Adrenal gland (tissue), 12 donors: Measurements from ENCODE around the gene PCMTD2. TPM values are rescaled to one million over a fixed set of nuclear protein-coding genes. Genes with fewer than 3 reads are reported as not detected.

Source experiments
- DNase-seq, 7 donors: peaks; one replicate each; pipeline ENCODE4 v3.0.0-alpha.2; 2019 to 2020
- H3K27ac ChIP-seq, 5 donors: fragments of 200-600 bp; sonication (generic) in 4 of 5; 1 replicate in 3 of 5; 2 replicates in 2 of 5; pipeline versions ENCODE4 v1.5.1 to v1.8.0; 2016 to 2020; ENCODE audit warnings: mild to moderate bottlenecking in 1 of 5
- H3K27me3 ChIP-seq: fragments of 200-600 bp; 2 replicates; pipeline ENCODE4 v1.8.0; 2021
- H3K36me3 ChIP-seq, 2 donors: fragments of 200-600 bp; replicated peaks in 1 of 2; 1 replicate in 1 of 2; 2 replicates in 1 of 2; pipeline versions ENCODE4 v1.5.1 to v1.8.0; 2018 to 2022
- H3K4me1 ChIP-seq, 2 donors: fragments of 200-600 bp; replicated peaks in 1 of 2; 1 replicate in 1 of 2; 2 replicates in 1 of 2; pipeline versions ENCODE4 v1.5.1 to v1.8.0; 2018 to 2021
- H3K4me3 ChIP-seq, 4 donors: fragments of 200-600 bp; sonication (generic) in 3 of 4; one replicate each; pipeline ENCODE4 v1.5.1; 2016 to 2018
- H3K9me3 ChIP-seq, 3 donors: fragments of 200-600 bp; sonication (generic) in 1 of 3; replicated peaks in 1 of 3; 1 replicate in 2 of 3; 2 replicates in 1 of 3; pipeline versions ENCODE4 v1.5.1 to v1.8.0; 2016 to 2021
- POLR2A ChIP-seq, 2 donors: fragments of 450-650 bp; IDR thresholded peaks; one replicate each; pipeline ENCODE4 v1.6.1; 2017; ENCODE audit warnings: antibody characterized with exemption in 2 of 2, mild to moderate bottlenecking in 2 of 2, moderate library complexity in 1 of 2
- WGBS, 4 donors: extraction: QIAGEN DNeasy Blood & Tissue Kit in 2 of 4; methylation state at CpG; one replicate each; pipeline versions ENCODE4 v1.1.5 to v1.1.7; 2013 to 2017; 5-methylcytosine and 5-hydroxymethylcytosine counted together
- intact Hi-C, 2 donors: fragments of 100-400 bp; cut with DNase I; formaldehyde crosslinking; loops; one replicate each; pipeline versions ENCODE4 v1.14.1 to v1.15.0; 2022 to 2023
- polyA plus RNA-seq, 3 donors: library from polyadenylated mRNA; stranded (reverse); fragments of 200-250 nt in 2 of 3; fragments of 350-450 nt in 1 of 3; fragmentation: Illumina TruSeq in 1 of 3; extraction: RNeasy Lipid Tissue Mini Kit (QIAGEN cat#74804) in 1 of 3; gene quantifications; one replicate each; pipeline ENCODE4 v1.2.3, GENCODE V29; 2013 to 2014
- total RNA-seq, 9 donors: library from RNA; depleted of rRNA in 4 of 9; stranded (reverse); fragments of >200 nt in 4 of 9; fragments of 120-200 nt in 1 of 9; fragmentation: NEBNext Ultra II Directional in 1 of 9; extraction: Animal tissue kit (Norgen Biotek cat#: 25700) in 1 of 9; gene quantifications; one replicate each; pipeline versions ENCODE4 v1.1.0 to v1.2.4, GENCODE V29; 2013 to 2023
- TF ChIP-seq, protein P1 (sequence below), 6 experiments: fragments of 450-650 bp in 4 of 6; fragments of 200-600 bp in 2 of 6; sonication (generic) in 1 of 6; IDR thresholded peaks; 1 replicate in 5 of 6; 2 replicates in 1 of 6; pipeline versions ENCODE4 v1.5.1 to v1.8.0; 2016 to 2021; ENCODE audit warnings: antibody characterized with exemption in 6 of 6, mild to moderate bottlenecking in 2 of 6, moderate library complexity in 1 of 6
- donor health status: healthy with polysubstance abuse.
- donor health status: Bipolar disorder and iron deficiency.
- donor health status: DM: yes; HTN: yes; CAD: no.
- donor health status: DM: no; HTN: no; CAD: no.
- donor health status: DM: no; HTN: no; CAD: no.
- donor health status: DM: yes; HTN: yes; CAD: no.

The PCMTD2 gene
- total and polyA plus RNA-seq, 12 donors: 32.0 to 120 (median 62.5) TPM

DNA sequence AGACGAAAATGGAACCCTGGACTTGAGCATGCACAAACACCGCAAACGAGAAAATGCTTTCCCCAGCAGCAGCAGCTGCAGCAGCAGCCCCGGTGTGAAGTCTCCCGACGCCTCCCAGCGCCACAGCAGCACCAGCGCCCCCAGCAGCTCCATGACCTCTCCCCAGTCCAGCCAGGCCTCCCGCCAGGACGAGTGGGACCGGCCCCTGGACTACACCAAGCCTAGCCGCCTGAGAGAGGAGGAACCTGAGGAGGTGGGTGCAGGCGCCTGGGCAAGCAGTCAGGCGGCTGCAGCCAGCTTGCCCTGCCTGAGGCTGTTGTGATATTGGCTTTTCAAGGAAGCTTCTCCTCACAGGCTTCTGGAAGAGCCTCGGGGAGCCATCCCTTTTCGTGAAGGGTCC lies 35.8 kb upstream of the PCMTD2 start:
- no peak for DNase-seq
- peaks cover 14 to 48% of the 10 kb centered on the region in 2 donors for H3K4me1 ChIP-seq
- no peaks in the 10 kb centered on the region for H3K9me3 ChIP-seq
- H3K4me3 ChIP-seq: no peak overlapping the region
- WGBS, 4 donors: 86 to 95% (median 88%) methylated on average over 5 to 16 of the region's 16 CpGs
- TF ChIP-seq, protein P1, sequence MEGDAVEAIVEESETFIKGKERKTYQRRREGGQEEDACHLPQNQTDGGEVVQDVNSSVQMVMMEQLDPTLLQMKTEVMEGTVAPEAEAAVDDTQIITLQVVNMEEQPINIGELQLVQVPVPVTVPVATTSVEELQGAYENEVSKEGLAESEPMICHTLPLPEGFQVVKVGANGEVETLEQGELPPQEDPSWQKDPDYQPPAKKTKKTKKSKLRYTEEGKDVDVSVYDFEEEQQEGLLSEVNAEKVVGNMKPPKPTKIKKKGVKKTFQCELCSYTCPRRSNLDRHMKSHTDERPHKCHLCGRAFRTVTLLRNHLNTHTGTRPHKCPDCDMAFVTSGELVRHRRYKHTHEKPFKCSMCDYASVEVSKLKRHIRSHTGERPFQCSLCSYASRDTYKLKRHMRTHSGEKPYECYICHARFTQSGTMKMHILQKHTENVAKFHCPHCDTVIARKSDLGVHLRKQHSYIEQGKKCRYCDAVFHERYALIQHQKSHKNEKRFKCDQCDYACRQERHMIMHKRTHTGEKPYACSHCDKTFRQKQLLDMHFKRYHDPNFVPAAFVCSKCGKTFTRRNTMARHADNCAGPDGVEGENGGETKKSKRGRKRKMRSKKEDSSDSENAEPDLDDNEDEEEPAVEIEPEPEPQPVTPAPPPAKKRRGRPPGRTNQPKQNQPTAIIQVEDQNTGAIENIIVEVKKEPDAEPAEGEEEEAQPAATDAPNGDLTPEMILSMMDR (IDR thresholded peaks at IDR 0.05): no peak
- TF ChIP-seq POLR2A (IDR thresholded peaks at IDR 0.05): no peak
- no peaks in the 10 kb centered on the region for H3K36me3 ChIP-seq
- intact Hi-C loops: no loop called here
- H3K27ac ChIP-seq: no peak overlapping the region
- H3K27me3 ChIP-seq: no peaks in the 10 kb centered on the region

DNA sequence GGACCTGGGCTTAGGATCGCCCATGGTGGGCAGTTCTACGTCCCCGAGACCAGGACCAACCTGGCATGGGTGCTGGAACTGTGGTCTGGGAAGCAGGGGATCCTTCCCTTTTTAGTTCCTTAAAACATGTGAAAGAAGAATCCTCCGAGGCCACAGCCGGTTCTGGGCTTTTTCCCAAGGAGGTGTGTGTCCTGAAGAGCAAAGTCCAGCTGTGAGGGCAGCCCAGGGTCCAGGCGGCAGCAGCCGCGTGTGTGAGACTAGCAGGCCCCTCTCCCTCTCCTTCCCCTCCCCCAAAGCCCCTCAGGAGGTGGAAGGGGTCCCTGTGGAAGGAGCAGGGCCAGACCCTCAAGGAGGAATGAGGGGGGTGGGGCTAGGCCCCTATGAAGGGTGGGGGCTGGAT lies 35.1 kb upstream of the PCMTD2 start:
- Histone ChIP-seq H3K27ac (no peak overlapping the region), H3K36me3 (no peaks in the 10 kb centered on the region), H3K4me1 (peaks cover 8 to 42% of the 10 kb centered on the region in 2 donors), H3K27me3 (no peaks in the 10 kb centered on the region), H3K4me3 (no peak overlapping the region), H3K9me3 (no peaks in the 10 kb centered on the region)
- TF ChIP-seq, protein P1 (IDR thresholded peaks at IDR 0.05): no peak
- TF ChIP-seq POLR2A (IDR thresholded peaks at IDR 0.05): no peak
- WGBS, 4 donors: 82 to 100% (median 87%) methylated on average over 1 to 8 of the region's 8 CpGs
- intact Hi-C loops: no loop called here
- no peak for DNase-seq

DNA sequence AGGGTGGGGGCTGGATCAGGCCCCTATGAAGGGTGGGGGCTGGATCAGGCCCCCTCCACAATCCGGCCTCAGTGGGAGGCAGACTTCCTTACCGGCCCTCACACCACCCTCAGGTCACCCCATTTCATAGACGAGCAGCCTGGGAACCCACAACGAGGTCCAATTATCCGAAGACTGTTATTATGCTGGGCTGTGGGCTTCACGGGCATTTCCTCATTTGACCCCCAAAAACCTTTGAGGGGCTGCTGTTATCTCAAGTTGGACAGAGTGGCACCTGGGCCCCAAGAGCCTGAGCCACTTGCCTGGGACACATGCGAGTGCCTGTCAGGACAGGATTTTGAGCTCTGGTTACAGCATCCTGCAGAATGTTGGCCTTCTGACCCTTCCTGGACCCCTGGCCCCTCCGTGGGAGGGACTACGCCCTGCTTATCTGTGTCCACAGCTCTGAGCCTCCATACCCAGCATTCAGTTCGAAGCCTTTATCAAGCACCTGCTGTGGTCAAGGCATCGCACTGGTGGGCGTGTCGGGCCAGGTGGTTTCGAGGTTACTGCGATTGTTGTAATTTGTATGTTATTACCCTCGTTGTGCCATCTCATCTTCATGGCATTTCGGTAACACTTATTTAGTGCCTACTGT lies 34.5 kb upstream of the PCMTD2 start:
- Histone ChIP-seq H3K9me3 (no peaks in the 10 kb centered on the region), H3K27ac (no peak overlapping the region), H3K36me3 (no peaks in the 10 kb centered on the region), H3K4me1 (peaks cover 8 to 36% of the 10 kb centered on the region in 2 donors), H3K4me3 (no peak overlapping the region), H3K27me3 (no peaks in the 10 kb centered on the region)
- TF ChIP-seq POLR2A (IDR thresholded peaks at IDR 0.05): no peak
- TF ChIP-seq, protein P1 (IDR thresholded peaks at IDR 0.05): no peak
- intact Hi-C loops: no loop called here
- DNase-seq: no peak
- 82 to 92% (median 83%) methylated on average over 15 to 17 of the region's 17 CpGs for WGBS, 4 donors

DNA sequence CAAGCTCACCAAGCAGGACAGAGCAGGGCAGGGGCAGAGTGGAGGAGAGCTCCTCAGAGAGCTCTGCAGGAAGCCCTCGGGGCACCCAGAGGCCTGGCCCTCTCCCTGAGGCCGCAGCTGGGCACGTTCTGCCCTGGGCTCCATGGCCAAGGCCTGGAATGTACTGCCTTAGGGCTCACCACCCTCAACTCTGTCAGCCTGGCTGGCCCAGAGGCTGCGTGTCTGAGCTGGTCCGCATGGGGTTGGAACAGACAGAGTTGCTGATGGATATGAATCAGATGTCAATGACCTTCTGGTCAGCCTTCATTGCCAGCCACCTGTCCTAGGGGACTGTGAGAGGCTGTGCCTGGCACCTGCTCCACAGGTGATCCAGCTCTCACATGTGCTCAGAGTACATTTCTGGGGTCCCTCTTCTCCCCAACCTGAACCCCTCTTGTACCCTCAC lies 33.2 kb upstream of the PCMTD2 start:
- Histone ChIP-seq H3K36me3 (no peaks in the 10 kb centered on the region), H3K4me1 (peaks cover 8 to 25% of the 10 kb centered on the region in 2 donors), H3K27ac (peak overlapping the region in 3 of 5 donors; percentile 10 to 67 (median 61)), H3K27me3 (no peaks in the 10 kb centered on the region), H3K4me3 (no peak overlapping the region), H3K9me3 (no peaks in the 10 kb centered on the region)
- peak in 6 of 7 donors; percentile 56 to 80 (median 63) for DNase-seq
- TF ChIP-seq POLR2A (IDR thresholded peaks at IDR 0.05): peak in 1 of 2 donors; percentile 21
- TF ChIP-seq, protein P1 (IDR thresholded peaks at IDR 0.05): no peak
- intact Hi-C loops: no loop called here
- 40 to 60% (median 44%) methylated on average over 1 to 5 of the region's 5 CpGs for WGBS, 4 donors
